HUES64 (cell line): Measurements from ENCODE around the gene MTG1.
"Not testable (repeated sequence)": the region's sequence is repeated elsewhere in the genome, so short reads cannot be mapped to it uniquely, and the experiment has no call there.

Experiments
- H3K27ac ChIP-seq: 2 replicates; pipeline ENCODE4 v1.7.0; 2013; ENCODE audit warnings: low read depth, low read length, inconsistent platforms
- H3K27me3 ChIP-seq: 2 replicates; pipeline ENCODE4 v1.6.1; 2013; ENCODE audit warnings: mild to moderate bottlenecking, low read length; ENCODE audit not compliant: insufficient read depth
- H3K36me3 ChIP-seq: 2 replicates; pipeline ENCODE4 v1.6.1; 2013; ENCODE audit warnings: mild to moderate bottlenecking, low read length; ENCODE audit not compliant: insufficient read depth
- H3K4me1 ChIP-seq: 2 replicates; pipeline ENCODE4 v1.6.1; 2013; ENCODE audit warnings: mild to moderate bottlenecking, low read length, moderate library complexity; ENCODE audit not compliant: insufficient read depth
- H3K4me3 ChIP-seq: 2 replicates; pipeline ENCODE4 v1.5.1; 2013; ENCODE audit warnings: mild to moderate bottlenecking, low read length, moderate library complexity
- H3K9ac ChIP-seq: 2 replicates; pipeline ENCODE4 v1.6.1; 2013; ENCODE audit warnings: mild to moderate bottlenecking, low read depth, low read length
- H3K9me3 ChIP-seq: 2 replicates; pipeline ENCODE4 v1.6.1; 2013; ENCODE audit warnings: low read depth, low read length; ENCODE audit not compliant: insufficient read depth
- WGBS: fragments of 150-250, 120-280 bp; methylation state at CpG from one replicate; pipeline ENCODE4 v1.1.7; 2013; ENCODE audit warnings: missing lambda C conversion rate; 5-methylcytosine and 5-hydroxymethylcytosine counted together

MTG1 gene

DNA sequence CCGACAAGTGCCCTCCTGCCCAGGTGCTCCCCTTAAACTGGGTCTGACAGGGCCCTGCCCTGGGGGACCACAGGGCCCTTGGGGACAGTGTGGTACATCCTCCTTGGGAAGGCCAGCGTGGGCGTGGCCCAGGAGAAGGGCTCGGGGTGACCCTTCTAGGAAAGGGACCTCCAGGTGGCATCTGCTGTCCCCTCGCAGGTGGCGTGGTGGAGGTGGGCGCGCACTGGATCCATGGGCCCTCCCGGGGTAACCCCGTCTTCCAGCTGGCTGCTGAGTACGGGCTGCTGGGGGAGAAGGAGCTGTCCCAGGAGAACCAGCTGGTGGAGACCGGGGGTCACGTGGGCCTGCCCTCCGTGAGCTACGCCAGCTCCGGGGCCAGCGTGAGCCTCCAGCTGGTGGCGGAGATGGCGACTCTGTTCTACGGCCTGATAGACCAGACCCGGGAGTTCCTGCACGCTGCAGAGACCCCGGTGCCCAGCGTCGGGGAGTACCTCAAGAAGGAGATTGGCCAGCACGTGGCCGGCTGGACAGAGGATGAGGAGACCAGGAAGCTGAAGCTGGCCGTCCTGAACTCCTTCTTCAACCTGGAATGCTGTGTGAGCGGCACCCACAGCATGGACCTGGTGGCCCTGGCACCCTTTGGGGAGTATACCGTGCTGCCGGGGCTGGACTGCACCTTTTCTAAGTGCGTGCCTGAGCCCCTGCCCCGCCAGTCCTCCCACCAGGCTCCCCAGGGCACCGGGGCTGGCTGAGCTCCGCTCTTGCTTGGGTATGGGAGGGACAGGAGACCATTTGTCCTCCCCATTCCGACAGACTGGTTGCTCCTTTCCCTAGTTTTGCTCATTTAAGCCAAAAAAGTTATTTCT is 13.9 kb upstream of the MTG1 start:
- Histone ChIP-seq H3K27me3 (peaks cover 49% of the 10 kb centered on the region), H3K4me1 (no peaks in the 10 kb centered on the region), H3K9ac (no peak overlapping the region), H3K4me3 (peak overlapping the region; percentile 76), H3K36me3 (no peaks in the 10 kb centered on the region), H3K27ac (no peak overlapping the region), H3K9me3 (no peaks in the 10 kb centered on the region)
- 92% methylated on average over 36 of the region's 36 CpGs for WGBS

DNA sequence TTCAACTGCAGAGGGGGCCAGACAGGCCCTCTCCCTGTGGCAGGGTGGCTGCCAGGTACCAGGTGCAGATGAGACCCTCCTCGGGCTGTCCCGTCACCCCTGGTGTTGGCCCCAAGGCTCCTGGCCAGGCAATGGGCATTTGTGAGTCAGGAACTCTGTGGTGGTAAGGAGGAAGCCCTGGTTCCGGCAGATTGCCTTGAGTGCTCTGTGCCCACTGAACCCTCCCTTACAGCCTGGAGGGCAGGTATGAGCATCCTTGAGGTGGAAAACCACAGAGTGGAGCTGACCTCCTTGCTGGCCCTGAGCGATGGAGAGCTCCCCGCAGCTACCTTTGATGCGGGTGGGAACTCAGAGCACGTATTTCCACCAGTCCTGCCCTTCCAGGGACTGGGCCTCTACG is 12.9 kb upstream of the MTG1 start:
- Histone ChIP-seq H3K9me3 (no peaks in the 10 kb centered on the region), H3K4me1 (no peaks in the 10 kb centered on the region), H3K27ac (no peak overlapping the region), H3K36me3 (no peaks in the 10 kb centered on the region), H3K9ac (no peak overlapping the region), H3K4me3 (no peak overlapping the region), H3K27me3 (peaks cover 39% of the 10 kb centered on the region)
- WGBS: 94% methylated on average over 8 of the region's 8 CpGs

DNA sequence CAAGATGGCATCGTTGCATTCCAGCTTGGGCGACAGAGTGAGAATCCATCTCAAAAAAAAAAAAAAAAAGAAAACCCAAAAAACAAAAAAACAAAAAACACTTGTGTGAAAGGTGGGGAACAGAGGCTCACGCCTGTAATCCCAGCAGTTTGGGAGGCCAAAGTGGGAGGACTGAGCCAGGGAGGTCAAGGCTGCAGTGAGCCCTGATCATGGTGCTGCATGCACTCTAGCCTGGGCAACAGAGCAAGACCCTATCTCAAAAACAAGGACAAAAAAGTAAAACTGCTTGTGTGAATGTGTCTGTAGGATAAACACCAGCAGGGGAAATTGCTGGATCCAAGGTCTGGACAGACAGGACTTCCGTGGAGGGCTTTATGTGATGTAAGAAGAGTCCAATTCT is 10.4 kb upstream of the MTG1 start:
- 88% methylated on average over 3 of the region's 4 CpGs for WGBS
- peaks cover 14% of the 10 kb centered on the region for H3K27me3 ChIP-seq

DNA sequence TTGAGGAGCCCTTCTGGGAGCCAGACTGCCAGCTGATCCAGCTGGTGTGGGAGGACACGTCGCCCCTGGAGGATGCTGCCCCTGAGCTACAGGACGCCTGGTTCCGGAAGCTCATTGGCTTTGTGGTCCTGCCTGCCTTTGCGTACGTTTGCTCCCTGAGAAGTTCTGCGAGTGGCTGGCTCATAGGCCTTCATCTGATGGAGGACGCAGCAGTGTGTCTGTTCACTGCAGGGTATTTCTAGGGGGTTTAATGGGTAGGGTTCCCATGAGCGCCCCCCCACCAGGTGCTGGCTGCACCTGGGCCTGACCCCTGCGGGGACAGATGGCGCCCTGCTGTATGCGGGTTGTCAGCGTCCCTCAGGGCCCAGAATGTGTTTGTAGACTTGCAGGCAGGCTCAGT is 9.9 kb upstream of the MTG1 start:
- H3K4me3 ChIP-seq: no peak overlapping the region
- whole genome bisulfite sequencing: 89% methylated on average over 13 of the region's 13 CpGs
- H3K9me3 ChIP-seq: no peaks in the 10 kb centered on the region
- no peaks in the 10 kb centered on the region for H3K4me1 ChIP-seq
- H3K9ac ChIP-seq: no peak overlapping the region
- no peak overlapping the region for H3K27ac ChIP-seq
- H3K36me3 ChIP-seq: no peaks in the 10 kb centered on the region
- H3K27me3 ChIP-seq: peaks cover 11% of the 10 kb centered on the region

More for the DNA sequence above, 10.4 kb upstream of the MTG1 start:
- H3K4me1 ChIP-seq: no peaks in the 10 kb centered on the region
- no peaks in the 10 kb centered on the region for H3K36me3 ChIP-seq
- no peak overlapping the region for H3K27ac ChIP-seq
- no peaks in the 10 kb centered on the region for H3K9me3 ChIP-seq
- no peak overlapping the region for H3K4me3 ChIP-seq
- no peak overlapping the region for H3K9ac ChIP-seq

DNA sequence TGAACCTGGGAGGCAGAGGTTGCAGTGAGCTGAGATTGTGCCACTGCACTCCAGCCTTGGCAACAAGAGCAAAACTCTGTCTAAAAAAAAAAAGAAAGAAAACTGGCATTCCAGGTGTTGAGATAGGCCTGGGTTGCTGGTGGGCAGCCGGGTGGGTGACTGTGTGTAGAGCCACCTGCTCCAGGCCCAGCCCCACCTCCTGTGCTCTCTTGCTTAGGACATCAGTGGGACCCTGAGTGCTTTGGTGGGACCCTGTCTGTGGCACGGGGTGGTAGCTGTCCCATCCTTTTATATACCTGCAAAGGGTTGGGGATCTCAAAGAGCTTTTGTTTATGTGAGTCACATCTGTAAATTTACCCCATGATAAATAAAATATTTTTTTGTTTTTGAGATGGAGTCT is 8.7 kb upstream of the MTG1 start:
- no peak overlapping the region for H3K9ac ChIP-seq
- no peak overlapping the region for H3K27ac ChIP-seq
- peaks cover 2% of the 10 kb centered on the region for H3K27me3 ChIP-seq
- no peaks in the 10 kb centered on the region for H3K36me3 ChIP-seq
- H3K9me3 ChIP-seq: no peaks in the 10 kb centered on the region
- 93% methylated on average over 2 of the region's 2 CpGs for WGBS
- no peak overlapping the region for H3K4me3 ChIP-seq
- no peaks in the 10 kb centered on the region for H3K4me1 ChIP-seq

DNA sequence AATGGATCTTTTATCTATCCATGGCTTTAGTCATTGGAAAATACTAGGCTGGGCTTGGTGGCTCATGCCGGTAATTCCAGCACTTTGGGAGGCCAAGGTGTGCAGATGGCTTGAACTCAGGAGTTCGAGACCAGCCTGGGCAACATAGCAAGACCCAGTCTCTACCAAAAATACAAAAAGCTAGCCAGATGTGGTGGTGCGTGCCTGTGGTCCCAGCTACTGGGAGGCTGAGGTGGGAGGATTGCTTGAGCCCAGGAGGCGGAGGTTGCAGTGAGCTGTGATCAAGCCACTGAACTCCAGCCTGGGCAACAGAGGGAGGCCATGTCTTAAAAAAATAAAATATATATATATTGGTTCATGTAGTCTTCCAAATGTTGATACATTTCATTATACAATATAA is 7.0 kb upstream of the MTG1 start:
- not testable (repeated sequence) for H3K4me3 ChIP-seq, H3K27ac ChIP-seq, H3K36me3 ChIP-seq, H3K9me3 ChIP-seq, H3K4me1 ChIP-seq, H3K9ac ChIP-seq, H3K27me3 ChIP-seq
- WGBS: 96% methylated on average over 4 of the region's 4 CpGs

DNA sequence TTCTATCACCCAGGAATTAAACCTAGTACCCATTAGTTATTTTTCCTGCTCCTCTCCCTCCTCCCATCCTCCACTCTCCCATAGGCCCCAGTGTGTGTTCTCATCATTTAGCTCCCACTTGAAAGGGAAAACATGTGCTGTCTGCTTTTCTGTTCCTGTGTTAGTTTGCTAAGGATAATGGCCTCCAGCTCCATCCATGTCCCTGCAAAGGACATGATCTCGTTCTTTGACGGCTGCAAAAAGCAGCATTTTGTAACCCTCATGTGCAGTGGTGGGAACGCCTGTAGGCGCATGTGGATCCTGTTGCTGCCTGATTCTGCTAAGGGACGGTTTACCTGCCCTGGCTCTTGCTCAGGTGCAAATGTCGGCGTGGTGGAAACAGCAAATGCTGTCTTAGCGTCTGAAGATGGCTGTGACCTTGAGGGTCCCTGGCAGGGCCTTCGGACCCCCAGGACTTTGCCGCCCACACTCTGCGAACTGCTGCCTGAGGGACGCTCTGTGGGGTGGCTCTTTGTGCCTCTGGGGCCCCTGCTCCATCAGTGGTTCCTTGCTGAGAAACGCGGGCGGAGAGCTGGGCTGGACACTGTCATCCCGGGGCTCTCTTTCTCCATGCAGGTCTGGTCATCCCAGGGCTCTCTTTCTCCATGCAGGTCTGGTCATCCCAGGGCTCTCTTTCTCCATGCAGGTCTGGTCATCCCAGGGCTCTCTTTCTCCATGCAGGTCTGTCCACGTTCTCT is 5.6 kb upstream of the MTG1 start:
- no peak overlapping the region for H3K27ac ChIP-seq
- WGBS: 87% methylated on average over 17 of the region's 17 CpGs
- H3K9ac ChIP-seq: no peak overlapping the region
- H3K4me1 ChIP-seq: no peaks in the 10 kb centered on the region
- no peak overlapping the region for H3K4me3 ChIP-seq
- H3K36me3 ChIP-seq: no peaks in the 10 kb centered on the region
- H3K9me3 ChIP-seq: no peaks in the 10 kb centered on the region
- no peaks in the 10 kb centered on the region for H3K27me3 ChIP-seq

DNA sequence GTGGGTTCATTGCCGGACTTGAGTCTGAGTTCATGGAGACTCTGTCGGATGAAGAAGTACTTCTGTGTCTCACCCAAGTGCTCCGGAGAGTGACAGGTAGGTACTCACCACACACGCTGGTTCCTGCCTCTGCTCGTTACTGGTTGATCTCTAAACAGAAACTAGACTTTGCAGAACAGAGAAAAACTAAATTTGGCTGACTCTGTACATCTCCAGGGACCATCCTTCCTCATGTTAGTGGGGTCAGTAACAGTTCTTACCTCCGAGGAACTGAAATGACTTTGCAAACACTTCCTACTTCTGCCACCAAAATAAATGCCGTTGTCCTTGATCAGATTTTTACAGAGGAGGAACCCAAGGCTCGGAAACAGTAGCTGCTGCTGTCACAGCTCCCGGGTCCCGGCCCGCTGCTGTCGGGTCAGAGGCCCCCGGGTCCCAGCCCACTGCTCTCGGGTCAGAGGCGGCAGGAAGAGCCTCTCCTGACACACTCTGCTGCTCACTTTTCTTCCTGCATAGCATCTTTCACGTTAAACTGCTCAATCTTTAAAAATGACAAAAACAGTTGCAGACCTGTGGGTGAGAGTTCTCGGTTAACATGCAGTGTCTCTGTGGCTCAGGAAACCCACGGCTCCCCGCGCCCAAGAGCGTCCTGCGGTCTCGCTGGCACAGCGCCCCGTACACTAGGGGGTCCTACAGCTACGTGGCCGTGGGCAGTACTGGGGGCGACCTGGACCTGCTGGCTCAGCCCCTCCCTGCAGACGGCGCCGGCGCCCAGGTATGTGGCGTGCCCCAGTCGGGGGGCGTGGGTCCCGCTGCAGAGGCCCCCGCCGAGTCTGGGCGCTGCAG is 4.8 kb upstream of the MTG1 start:
- Histone ChIP-seq H3K36me3 (no peaks in the 10 kb centered on the region), H3K9me3 (no peaks in the 10 kb centered on the region), H3K9ac (no peak overlapping the region), H3K27ac (no peak overlapping the region), H3K4me3 (no peak overlapping the region), H3K4me1 (no peaks in the 10 kb centered on the region), H3K27me3 (no peaks in the 10 kb centered on the region)
- WGBS: 95% methylated on average over 39 of the region's 39 CpGs

DNA sequence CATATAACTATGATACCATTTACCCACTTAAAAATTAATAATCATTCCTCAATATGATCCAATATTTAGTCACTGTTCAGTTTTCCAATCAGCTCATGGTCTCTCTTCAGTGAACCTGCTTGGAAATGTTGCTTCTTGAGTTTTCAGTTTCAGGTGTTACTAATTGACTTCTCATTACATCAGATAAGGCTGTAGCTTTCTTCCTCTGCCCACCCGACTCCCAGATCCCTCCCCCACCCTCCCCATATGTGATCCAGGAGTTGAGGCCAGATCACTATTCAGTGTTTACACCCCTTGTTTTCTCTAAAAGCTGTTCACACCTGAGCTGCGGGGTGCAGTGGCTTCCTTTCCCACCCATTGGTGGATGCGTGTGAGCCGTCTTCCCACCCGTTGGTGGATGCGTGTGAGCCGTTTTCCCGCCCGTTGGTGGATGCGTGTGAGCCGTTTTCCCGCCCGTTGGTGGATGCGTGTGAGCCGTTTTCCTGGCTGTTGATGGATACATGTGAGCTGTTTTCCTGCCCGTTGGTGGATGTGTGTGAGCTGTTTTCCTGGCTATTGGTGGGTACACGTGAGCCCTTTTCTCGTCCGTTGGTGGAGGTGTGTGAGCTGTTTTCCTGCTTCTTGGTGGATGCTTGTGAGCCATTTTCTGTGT is 3.2 kb upstream of the MTG1 start:
- Histone ChIP-seq H3K27me3 (no peaks in the 10 kb centered on the region), H3K4me3 (no peak overlapping the region), H3K36me3 (peaks cover 2% of the 10 kb centered on the region), H3K9me3 (no peaks in the 10 kb centered on the region), H3K27ac (no peak overlapping the region), H3K9ac (no peak overlapping the region), H3K4me1 (no peaks in the 10 kb centered on the region; the same call in 1 of the 2 replicates)
- 94% methylated on average over 19 of the region's 19 CpGs for WGBS

DNA sequence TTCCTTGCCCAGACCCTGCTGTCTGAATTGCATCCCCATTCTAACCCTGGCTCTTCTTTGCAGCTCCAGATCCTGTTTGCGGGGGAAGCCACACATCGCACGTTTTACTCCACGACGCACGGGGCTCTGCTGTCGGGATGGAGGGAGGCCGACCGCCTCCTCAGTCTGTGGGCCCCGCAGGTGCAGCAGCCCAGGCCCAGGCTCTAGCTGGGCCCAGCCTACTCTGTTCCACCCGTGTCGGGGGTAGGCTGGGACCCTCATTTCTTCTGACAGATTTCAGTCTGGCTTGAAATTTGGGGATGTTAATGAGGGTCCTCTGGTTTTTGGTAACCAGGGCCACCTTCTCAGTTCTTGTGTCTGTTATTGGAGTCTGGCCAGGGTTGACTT is 2.7 kb upstream of the MTG1 start:
- H3K4me1 ChIP-seq: no peaks in the 10 kb centered on the region; the same call in 1 of the 2 replicates

More for the DNA sequence above, 2.7 kb upstream of the MTG1 start:
- Histone ChIP-seq H3K27me3 (no peaks in the 10 kb centered on the region), H3K36me3 (peaks cover 8% of the 10 kb centered on the region), H3K27ac (no peak overlapping the region), H3K9me3 (no peaks in the 10 kb centered on the region), H3K4me3 (no peak overlapping the region), H3K9ac (no peak overlapping the region)
- 94% methylated on average over 12 of the region's 12 CpGs for WGBS
